OCI-LY3 (cell line): ENCODE measurements around the gene CLDND2.
"Not testable (repeated sequence)": the region's sequence is repeated elsewhere in the genome, so short reads cannot be mapped to it uniquely, and the experiment has no call there.

Experiments
- H2AFZ ChIP-seq: fragments of 200-600, 300-600 bp; shearing (Covaris generic); 2 replicates; pipeline ENCODE4 v1.6.0; 2014; ENCODE audit warnings: antibody characterized with exemption, low read depth, low read length
- H3K27ac ChIP-seq: fragments of 200-600, 300-600 bp; sonication (generic); 2 replicates; pipeline ENCODE4 v1.5.1; 2014; ENCODE audit warnings: mild to moderate bottlenecking, low read length, moderate library complexity, mixed read lengths
- H3K27me3 ChIP-seq: fragments of 200-600, 300-600 bp; sonication (generic); 2 replicates; pipeline ENCODE4 v1.6.1; 2014; ENCODE audit warnings: low read depth, low read length, mixed read lengths
- H3K36me3 ChIP-seq: fragments of 200-600, 300-600 bp; sonication (generic); replicated peaks from 2 replicates; pipeline ENCODE3; 2014; ENCODE audit warnings: low read depth, low read length, mixed read lengths
- H3K4me1 ChIP-seq: fragments of 300-600, 200-600 bp; sonication (generic); 2 replicates; pipeline ENCODE4 v1.6.1; 2014; ENCODE audit warnings: low read length, mixed read lengths
- H3K4me2 ChIP-seq: fragments of 200-600, 300-600 bp; sonication (generic); 2 replicates; pipeline ENCODE4 v1.6.1; 2014; ENCODE audit warnings: low read length, mixed read lengths
- H3K4me3 ChIP-seq: fragments of 300-600, 200-600 bp; sonication (generic); 2 replicates; pipeline ENCODE4 v1.5.1; 2014; ENCODE audit warnings: antibody characterized with exemption, mild to moderate bottlenecking, low read length, moderate library complexity
- H3K79me2 ChIP-seq: fragments of 300-600, 200-600 bp; shearing (Covaris generic); 2 replicates; pipeline ENCODE4 v1.6.1; 2014; ENCODE audit warnings: mild to moderate bottlenecking, low read length, mixed read lengths
- H3K9ac ChIP-seq: fragments of 300-600, 200-600 bp; shearing (Covaris generic); 2 replicates; pipeline ENCODE4 v1.6.0; 2014; ENCODE audit warnings: mild to moderate bottlenecking, low read length, moderate library complexity
- H3K9me3 ChIP-seq: fragments of 200-600, 300-600 bp; shearing (Covaris generic); 2 replicates; pipeline ENCODE4 v1.6.1; 2014; ENCODE audit warnings: low read length, mixed read lengths; ENCODE audit not compliant: insufficient read depth
- H4K20me1 ChIP-seq: fragments of 200-600, 300-600 bp; sonication (generic); 2 replicates; pipeline ENCODE4 v1.6.1; 2016; ENCODE audit warnings: low read length, mixed read lengths; ENCODE audit not compliant: insufficient read depth
- EZH2phosphoT487 ChIP-seq: fragments of 200-600 bp; shearing (Covaris generic); IDR thresholded peaks from 2 replicates; pipeline ENCODE4 v1.6.1; 2018; ENCODE audit warnings: antibody characterized with exemption, mixed run types, low read depth
- TF ChIP-seq, protein P1 (sequence below): fragments of 200-600, 300-600 bp; sonication (generic); IDR thresholded peaks from 2 replicates; pipeline ENCODE4 v1.5.1; 2014; ENCODE audit warnings: antibody characterized with exemption, low read length, low read depth

CLDND2 gene

DNA sequence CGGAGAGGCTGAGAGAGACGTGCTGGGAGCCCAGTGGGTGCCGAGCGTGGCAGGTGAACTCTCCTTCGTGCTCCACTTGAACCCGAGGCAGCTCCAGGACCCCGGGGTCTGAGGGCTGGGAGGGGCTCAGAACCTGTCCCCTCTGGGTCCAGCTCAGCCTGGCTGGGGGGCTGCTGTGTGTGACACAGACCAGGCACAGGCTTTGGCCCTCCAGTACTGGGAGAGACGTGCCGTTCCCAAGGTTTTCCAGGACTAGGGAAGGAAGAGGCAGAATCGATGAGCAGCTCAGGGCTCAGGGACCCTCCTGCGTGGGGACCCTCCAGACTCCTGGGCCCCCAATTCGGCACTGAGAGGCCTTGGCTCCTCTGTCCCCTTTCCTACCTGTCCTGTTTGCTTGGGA is 46.4 kb upstream of the CLDND2 start:
- no peaks in the 10 kb centered on the region for H4K20me1 ChIP-seq
- H3K9me3 ChIP-seq, result no peaks in the 10 kb centered on the region
- H3K4me2 ChIP-seq, result no peak overlapping the region

DNA sequence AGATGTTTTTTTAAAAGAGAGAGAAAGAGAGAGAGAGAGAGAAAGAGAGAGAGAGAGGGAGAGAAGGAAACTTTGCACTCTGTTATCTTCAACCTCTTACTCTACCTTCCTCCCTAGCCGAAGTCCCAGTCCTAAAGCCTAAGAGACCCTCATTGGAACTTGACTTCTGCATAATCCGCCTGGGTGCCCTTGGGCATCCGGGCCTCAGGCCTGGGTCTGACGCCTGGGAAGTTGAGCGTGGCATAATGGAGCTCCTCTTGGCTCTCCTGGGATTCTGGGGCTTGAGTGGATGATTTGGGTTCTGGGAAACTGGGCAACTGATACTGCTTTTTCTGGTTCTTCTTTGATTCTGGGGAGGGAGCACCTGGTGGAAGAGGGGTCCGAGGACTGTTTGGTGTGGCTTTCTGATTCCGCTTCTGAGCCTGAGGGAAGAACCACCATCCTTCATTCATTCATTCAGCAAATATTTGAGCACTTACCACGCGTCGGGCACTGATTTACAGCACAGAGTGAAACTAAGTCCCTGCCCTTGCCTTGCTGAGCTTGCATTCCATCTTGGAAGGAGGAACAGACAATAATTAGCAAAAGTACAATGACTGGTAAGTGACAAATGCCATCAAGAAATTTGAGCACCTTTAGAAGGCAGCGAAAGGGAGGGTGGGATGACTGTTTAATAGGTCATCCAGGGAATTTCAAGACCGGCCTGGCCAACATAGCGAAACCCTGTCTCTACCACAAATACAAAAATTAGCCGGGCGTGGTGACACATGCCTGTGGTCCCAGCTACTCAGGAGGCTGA is 42.3 kb upstream of the CLDND2 start:
- TF ChIP-seq, protein P1, sequence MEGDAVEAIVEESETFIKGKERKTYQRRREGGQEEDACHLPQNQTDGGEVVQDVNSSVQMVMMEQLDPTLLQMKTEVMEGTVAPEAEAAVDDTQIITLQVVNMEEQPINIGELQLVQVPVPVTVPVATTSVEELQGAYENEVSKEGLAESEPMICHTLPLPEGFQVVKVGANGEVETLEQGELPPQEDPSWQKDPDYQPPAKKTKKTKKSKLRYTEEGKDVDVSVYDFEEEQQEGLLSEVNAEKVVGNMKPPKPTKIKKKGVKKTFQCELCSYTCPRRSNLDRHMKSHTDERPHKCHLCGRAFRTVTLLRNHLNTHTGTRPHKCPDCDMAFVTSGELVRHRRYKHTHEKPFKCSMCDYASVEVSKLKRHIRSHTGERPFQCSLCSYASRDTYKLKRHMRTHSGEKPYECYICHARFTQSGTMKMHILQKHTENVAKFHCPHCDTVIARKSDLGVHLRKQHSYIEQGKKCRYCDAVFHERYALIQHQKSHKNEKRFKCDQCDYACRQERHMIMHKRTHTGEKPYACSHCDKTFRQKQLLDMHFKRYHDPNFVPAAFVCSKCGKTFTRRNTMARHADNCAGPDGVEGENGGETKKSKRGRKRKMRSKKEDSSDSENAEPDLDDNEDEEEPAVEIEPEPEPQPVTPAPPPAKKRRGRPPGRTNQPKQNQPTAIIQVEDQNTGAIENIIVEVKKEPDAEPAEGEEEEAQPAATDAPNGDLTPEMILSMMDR, result no peak
- no peak for TF ChIP-seq EZH2phosphoT487

More for the DNA sequence above, 46.4 kb upstream of the CLDND2 start:
- Histone ChIP-seq H2AFZ (no peak overlapping the region), H3K9ac (no peak overlapping the region), H3K79me2 (peaks cover 23% of the 10 kb centered on the region), H3K4me3 (no peak overlapping the region), H3K4me1 (peaks cover 31% of the 10 kb centered on the region), H3K27ac (no peak overlapping the region), H3K27me3 (no peaks in the 10 kb centered on the region), H3K36me3 (peaks cover 41% of the 10 kb centered on the region)
- TF ChIP-seq, protein P1, result no peak
- TF ChIP-seq EZH2phosphoT487, result no peak

DNA sequence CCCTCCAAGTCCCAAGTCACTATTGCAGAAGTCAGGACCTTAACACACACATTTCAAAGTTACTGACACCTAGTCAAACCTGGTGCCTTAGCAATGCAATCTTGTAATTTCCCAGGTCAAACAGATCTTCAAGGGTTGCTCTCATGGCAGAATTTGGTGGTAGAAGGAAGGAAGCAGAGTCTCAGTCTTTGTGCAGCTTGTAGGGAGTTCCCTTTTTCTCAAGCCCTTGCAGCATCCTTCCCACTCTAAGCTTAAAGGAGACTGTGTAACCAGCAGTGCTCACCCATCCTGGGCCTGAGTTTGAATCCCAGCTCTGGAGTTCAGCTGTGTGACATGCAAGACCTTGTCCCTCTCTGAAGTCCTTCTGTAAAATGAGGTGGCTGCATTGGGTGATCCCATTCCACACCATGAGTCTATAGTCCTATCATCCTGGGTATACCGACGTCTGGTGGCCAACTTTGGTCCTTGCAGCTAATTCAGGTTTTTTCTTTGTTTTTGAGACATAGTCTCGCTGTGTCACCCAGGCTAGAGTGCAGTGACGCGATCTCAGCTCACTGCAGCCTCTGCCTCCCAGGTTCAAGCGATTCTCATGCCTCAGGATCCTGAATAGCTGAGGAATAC is 38.8 kb upstream of the CLDND2 start:
- H3K79me2 ChIP-seq, result no peaks in the 10 kb centered on the region
- no peak for TF ChIP-seq EZH2phosphoT487
- TF ChIP-seq, protein P1, result peak; percentile 67
- H2AFZ ChIP-seq, result no peak overlapping the region
- H3K27ac ChIP-seq, result 0 out of 2 replicates have a peak overlapping the region, but pooled peaks have one; percentile 1
- H3K27me3 ChIP-seq, result no peaks in the 10 kb centered on the region
- no peak overlapping the region for H3K9ac ChIP-seq
- H3K9me3 ChIP-seq, result peaks cover 9% of the 10 kb centered on the region; the same call in 1 of the 2 replicates
- peak overlapping the region; percentile 2 for H3K4me2 ChIP-seq
- H3K4me1 ChIP-seq, result peaks cover 29% of the 10 kb centered on the region
- no peaks in the 10 kb centered on the region for H4K20me1 ChIP-seq
- no peak overlapping the region for H3K4me3 ChIP-seq
- H3K36me3 ChIP-seq, result peaks cover 35% of the 10 kb centered on the region

More for the DNA sequence above, 42.3 kb upstream of the CLDND2 start:
- H3K27me3 ChIP-seq, result no peaks in the 10 kb centered on the region
- H3K4me2 ChIP-seq, result no peak overlapping the region
- H4K20me1 ChIP-seq, result no peaks in the 10 kb centered on the region
- no peaks in the 10 kb centered on the region for H3K9me3 ChIP-seq
- H3K4me1 ChIP-seq, result peaks cover 35% of the 10 kb centered on the region
- H3K9ac ChIP-seq, result no peak overlapping the region
- H3K36me3 ChIP-seq, result peaks cover 49% of the 10 kb centered on the region
- H3K4me3 ChIP-seq, result no peak overlapping the region
- H3K27ac ChIP-seq, result no peak overlapping the region
- no peak overlapping the region for H2AFZ ChIP-seq
- peaks cover 11% of the 10 kb centered on the region for H3K79me2 ChIP-seq

DNA sequence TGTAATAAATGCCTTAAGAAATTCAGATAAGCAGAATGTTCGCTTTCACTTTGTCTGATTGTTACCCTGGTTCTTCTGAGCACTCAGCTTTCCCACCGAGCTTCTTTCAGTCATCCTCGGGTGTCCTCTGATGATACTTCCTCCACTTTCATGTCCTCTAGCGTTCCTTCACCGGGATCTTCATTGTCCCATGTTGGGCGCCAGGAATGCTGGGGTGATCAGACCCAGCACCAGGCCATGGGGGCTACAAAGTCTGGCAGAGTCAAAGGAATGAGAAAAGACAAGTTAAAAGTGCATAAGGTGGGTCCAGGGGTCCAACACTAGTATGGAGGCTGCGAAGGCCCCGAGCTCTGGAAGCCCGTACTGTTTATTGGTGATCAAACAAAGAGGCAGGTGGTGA is 33.3 kb upstream of the CLDND2 start:
- no peak overlapping the region for H3K27ac ChIP-seq
- no peak overlapping the region for H3K9ac ChIP-seq
- peaks cover 28% of the 10 kb centered on the region for H3K36me3 ChIP-seq
- no peaks in the 10 kb centered on the region for H3K79me2 ChIP-seq
- H3K4me2 ChIP-seq, result no peak overlapping the region
- peaks cover 5% of the 10 kb centered on the region for H3K4me1 ChIP-seq
- no peaks in the 10 kb centered on the region for H3K27me3 ChIP-seq
- peaks cover 21% of the 10 kb centered on the region for H3K9me3 ChIP-seq
- H3K4me3 ChIP-seq, result no peak overlapping the region
- no peak overlapping the region for H2AFZ ChIP-seq
- TF ChIP-seq, protein P1, result no peak
- TF ChIP-seq EZH2phosphoT487, result no peak
- H4K20me1 ChIP-seq, result no peaks in the 10 kb centered on the region

DNA sequence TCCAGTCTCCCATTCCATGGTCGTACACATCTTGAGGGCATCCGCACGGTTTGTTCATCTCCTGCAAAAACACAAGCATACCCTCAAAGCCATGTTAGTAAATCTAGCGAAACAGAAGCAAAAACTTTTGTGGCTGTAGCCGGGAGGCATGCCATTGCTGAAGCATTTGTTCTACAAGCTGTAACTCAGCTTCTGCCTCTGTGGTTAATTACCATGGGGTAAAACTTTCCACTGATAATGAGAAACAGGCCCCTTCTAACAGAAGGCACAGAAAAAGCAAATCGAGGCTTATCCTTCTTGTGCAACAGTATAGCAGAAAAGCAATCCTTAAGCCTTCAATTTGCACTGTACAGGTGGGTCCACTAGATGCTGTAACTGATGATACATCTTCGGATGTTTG is 31.1 kb upstream of the CLDND2 start:
- H3K27me3 ChIP-seq, H2AFZ ChIP-seq, H4K20me1 ChIP-seq, H3K9ac ChIP-seq, H3K27ac ChIP-seq, H3K79me2 ChIP-seq, H3K4me2 ChIP-seq, H3K4me3 ChIP-seq: not testable (repeated sequence)
- Histone ChIP-seq H3K4me1 (peaks cover 15% of the 10 kb centered on the region), H3K36me3 (peaks cover 20% of the 10 kb centered on the region), H3K9me3 (peaks cover 21% of the 10 kb centered on the region)
